NCI-H1417 (cell line): Measurements from ENCODE around the gene LIN28A.
A peak's percentile ranks its signal among the peaks of the same experiment; 100 is the strongest.

Experiments used
- DNase-seq, 3 experiments: peaks; one replicate each; lab custom pipeline; 2025; lab: John Stamatoyannopoulos, UW

LIN28A gene

DNA sequence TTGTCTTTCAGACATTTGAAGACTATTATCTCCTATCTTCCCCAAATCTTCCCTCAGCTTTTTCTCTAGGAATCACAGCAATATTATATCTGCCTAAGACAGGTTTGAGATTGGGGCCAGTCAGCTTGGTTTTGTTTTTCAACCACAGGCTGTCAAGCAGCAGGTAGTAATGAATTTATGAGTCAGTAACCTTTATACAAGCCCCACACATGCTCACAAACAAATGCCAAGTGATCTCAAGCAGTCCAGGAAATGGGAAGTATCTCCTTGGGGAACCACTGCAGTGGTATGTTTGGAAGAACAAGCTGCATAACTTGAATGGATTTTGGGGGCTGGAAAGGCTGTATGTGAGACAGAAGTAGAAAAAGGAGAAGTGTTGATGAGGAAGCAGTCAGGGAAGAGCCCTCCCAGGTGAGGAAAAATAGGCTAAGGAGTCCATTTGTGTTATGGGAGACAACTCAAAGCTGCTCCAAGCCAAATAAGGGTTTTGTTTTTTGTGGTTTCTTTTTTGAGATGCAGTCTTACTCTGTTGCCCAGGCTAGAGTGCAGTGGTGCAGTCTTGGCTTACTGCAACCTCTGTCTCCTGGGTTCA lies 23.6 kb downstream of the LIN28A start:
- no peak for DNase-seq

DNA sequence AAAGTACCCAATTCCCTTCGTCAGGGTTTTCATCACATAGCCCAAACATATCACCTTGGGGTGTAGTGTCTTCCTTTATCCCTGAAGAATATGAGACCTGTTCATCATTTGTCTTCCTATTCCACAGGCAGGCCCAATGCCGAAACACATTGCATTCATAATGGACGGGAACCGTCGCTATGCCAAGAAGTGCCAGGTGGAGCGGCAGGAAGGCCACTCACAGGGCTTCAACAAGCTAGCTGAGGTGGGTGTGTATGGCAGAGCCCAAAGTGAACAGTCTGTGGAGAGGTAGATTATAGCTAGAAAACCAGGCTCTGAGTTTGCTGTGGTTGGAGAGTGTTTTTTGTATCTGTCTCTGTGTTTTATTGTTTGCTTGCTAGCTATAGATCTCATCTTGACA lies 27.4 kb downstream of the LIN28A start:
- no peak for DNase-seq

- no peak for DNase-seq
These were observed 29.6 kb downstream of the LIN28A start for GRCh38 chr1:26440259-26440658.

DNA sequence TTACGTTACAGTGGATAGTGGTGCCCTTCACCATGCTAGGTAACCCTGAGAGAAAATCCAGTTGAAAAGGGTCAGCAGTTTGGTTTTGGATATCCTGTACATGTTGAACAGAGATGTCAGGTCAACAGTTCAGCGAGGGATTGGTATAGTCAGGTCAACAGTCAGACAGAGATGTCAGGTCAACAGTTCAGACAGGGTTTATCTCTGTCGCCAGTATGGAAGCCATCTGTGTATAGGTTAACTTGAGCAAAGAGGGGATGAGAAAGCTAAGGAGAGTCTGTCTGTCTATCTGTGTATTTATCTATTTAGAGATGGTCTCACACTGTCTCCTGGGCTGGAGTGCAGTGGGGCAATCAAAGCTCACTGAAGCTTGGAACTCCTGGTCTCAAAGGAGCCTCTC lies 39.3 kb downstream of the LIN28A start:
- no peak for DNase-seq

GRCh38 chr1:26450908-26451307 lies 40.3 kb downstream of the LIN28A start:
- DNase-seq = no peak

DNA sequence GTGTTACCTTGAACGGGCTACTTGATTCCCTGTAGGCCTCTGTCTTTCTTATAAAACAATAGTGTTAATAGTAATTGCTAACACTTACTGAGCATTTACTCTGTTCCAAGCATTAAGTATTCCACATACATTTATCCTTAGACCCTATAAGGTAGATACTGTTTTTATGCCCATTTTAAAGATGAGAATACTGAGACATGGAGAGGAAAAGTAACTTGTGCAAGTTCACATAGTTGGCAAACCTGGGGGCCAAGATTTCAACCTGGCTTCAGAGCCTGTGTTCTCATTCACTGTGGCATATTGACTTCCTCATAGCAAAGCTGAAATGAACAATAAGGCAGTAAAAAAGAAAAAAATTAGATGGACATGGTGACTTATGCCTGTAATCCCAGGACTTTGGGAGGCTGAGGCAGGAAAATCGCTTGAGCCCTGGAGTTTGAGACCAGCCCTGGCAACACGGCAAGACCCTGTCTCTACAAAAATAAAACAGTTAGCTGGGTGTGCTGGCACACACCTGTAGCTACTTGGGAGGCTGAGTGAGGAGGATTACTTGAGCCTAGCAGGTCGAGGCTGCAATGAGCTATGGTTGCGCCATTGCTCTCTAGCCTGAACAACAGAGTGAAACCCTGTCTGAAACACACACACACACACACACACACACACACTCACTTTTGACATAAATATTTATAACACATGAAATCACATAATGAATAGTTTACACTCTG lies 42.0 kb downstream of the LIN28A start:
- DNase-seq = no peak

- no peak for DNase-seq
These were observed 48.5 kb downstream of the LIN28A start for GRCh38 chr1:26459148-26459547.

GRCh38 chr1:26459573-26460031 lies 49.0 kb downstream of the LIN28A start:
- no peak for DNase-seq

DNA sequence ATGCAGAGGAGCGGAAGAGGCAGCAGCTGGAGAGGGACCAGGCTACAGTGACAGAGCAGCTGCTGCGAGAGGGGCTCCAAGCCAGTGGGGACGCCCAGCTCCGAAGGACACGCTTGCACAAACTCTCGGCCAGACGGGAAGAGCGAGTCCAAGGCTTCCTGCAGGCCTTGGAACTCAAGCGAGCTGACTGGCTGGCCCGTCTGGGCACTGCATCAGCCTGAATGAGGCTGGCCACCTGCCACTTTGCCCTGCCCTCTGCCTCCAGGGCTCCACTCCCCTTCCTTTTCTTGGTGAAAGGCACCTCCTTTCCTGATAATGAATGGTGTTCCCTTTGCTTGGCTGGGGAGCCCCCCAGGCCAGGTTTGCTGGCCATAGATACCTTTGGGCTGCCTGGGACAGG lies 58.3 kb downstream of the LIN28A start:
- DNase-seq = peak in 2 of 3 experiments; percentile 74 to 86

DNA sequence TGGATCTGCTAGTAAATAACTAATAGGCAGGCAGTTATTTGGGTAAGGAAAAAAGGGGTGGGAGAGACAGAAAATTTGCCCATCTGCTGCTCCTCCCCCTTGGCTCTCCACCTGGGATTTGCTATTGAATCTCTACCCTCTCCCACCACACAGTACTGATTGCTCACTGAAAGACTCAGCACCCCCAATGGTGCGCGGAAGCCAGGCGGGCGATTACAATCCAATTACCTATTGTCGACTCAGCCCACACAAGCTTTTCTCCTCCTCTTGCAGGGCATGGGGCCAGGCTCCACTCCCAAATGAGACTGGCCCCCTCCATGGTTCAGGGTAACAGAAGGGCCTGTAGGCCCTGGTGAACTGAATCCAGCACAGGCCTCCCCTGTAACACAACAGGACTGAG lies 58.9 kb downstream of the LIN28A start:
- peak in 2 of 3 experiments; percentile 84 to 95 for DNase-seq

- peak in 2 of 3 experiments; percentile 59 to 86 for DNase-seq
These were observed 60.4 kb downstream of the LIN28A start for GRCh38 chr1:26470878-26471497.

- DNase-seq = peak in 2 of 3 experiments; percentile 70 to 81
These were observed 61.1 kb downstream of the LIN28A start for GRCh38 chr1:26471498-26472319.

- DNase-seq = peak; percentile 92 to 97 (median 95)
These were observed 61.8 kb downstream of the LIN28A start, which contains the start of gene HMGN2 for GRCh38 chr1:26472320-26472900. Gene HMGN2, plus strand, starts transcription at chr1:26472440. Its CDS starts 173 bp downstream, at chr1:26472613.

DNA sequence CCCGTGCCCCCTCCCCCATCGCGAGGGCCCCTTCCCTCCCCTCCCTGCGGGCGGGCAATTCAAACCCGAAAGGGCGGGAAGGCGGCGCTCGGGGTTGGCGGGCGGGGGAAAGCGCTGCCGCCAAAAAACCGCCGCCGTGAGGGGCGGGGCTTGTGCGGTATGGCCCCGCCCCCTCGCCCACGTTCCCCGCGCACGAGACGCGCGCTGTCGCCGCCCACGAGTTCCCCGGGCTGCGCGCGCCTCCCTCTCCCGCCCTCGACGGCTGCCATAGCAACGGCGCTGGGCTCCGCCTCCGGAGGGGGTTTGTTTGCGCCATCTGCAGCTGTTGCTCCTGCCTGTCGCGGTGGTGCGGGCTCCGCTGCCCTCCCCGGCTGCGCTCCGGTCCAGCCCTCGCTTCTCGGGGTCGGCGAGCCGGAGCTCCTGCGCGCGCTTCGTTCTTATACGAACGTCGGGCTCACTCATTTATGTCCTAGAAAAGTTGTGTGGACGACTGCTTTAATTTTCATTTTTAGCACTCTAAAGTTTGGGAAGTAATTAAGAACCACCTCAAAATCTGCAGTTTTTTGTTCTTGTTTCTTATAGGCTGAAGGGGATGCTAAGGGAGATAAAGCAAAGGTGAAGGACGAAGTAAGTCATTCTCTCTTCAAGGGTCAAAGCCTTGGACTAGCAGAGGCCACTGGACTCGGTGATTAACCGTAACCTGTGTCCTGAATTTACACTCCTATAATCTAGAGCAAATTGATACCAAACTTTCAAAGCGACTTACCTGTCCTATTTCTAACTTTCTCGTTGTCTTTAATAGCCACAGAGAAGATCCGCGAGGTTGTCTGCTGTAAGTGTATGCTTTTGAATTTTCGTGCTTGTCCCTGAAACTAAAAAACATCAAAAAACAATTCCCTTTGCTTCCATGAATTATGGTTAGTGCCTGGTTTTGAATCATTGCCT lies 62.6 kb downstream of the LIN28A start:
- DNase-seq = peak; percentile 94 to 96 (median 95)

GRCh38 chr1:26474818-26475217 lies 64.2 kb downstream of the LIN28A start:
- no peak for DNase-seq

GRCh38 chr1:26475989-26476388 lies 65.4 kb downstream of the LIN28A start:
- DNase-seq = no peak

- DNase-seq = no peak
These were observed 66.3 kb downstream of the LIN28A start for GRCh38 chr1:26476958-26477357.

- peak in 1 of 3 experiments; percentile 46 for DNase-seq
These were observed 67.0 kb downstream of the LIN28A start for GRCh38 chr1:26477446-26478152.

GRCh38 chr1:26478159-26478558 lies 67.5 kb downstream of the LIN28A start:
- DNase-seq = peak in 1 of 3 experiments; percentile 46

- DNase-seq = no peak
These were observed 68.4 kb downstream of the LIN28A start for GRCh38 chr1:26478988-26479387.
